H1 (cell line): ENCODE measurements around the gene TIE1. TPM values are rescaled to one million over a fixed set of nuclear protein-coding genes. Genes with fewer than 3 reads are reported as not detected.

Experiments
- ATF2 ChIP-seq: IDR thresholded peaks from 2 replicates; pipeline ENCODE4 v1.6.1; 2012; ENCODE audit warnings: low read length, inconsistent platforms
- CHD2 ChIP-seq: IDR thresholded peaks from 2 replicates; pipeline ENCODE4 v1.6.1; 2012; ENCODE audit warnings: low read length, improper control_type of control experiment
- CTBP2 ChIP-seq: IDR thresholded peaks from 2 replicates; pipeline ENCODE4 v1.7.0; 2011; ENCODE audit warnings: borderline replicate concordance, mild to moderate bottlenecking, moderate library complexity, mixed read lengths, low read length; ENCODE audit not compliant: insufficient read depth, insufficient read length
- KDM4A ChIP-seq: IDR thresholded peaks from one replicate; pipeline ENCODE4 v1.7.1; 2012; ENCODE audit warnings: low read depth, mild to moderate bottlenecking, moderate library complexity, low read length, inconsistent platforms; ENCODE audit not compliant: severe bottlenecking
- PHF8 ChIP-seq: fragments of 200-600 bp; sonication (generic); conservative IDR thresholded peaks from 2 replicates; pipeline ENCODE4 v1.7.1; 2012; ENCODE audit warnings: low read depth, mild to moderate bottlenecking, inconsistent platforms, low read length, moderate library complexity
- RAD21 ChIP-seq, 2 experiments: IDR thresholded peaks in 1 of 2; conservative IDR thresholded peaks in 1 of 2; 2 replicates each; pipeline ENCODE4 v1.6.1; 2011; ENCODE audit warnings: low read depth in 2 of 2, low read length in 2 of 2, improper control_type of control experiment in 1 of 2, inconsistent platforms in 1 of 2, mild to moderate bottlenecking in 1 of 2, moderate library complexity in 1 of 2
- SIN3A ChIP-seq, 2 experiments: IDR thresholded peaks in 1 of 2; conservative IDR thresholded peaks in 1 of 2; 2 replicates each; pipeline ENCODE4 v1.6.1; 2011 to 2012; ENCODE audit warnings: low read length in 2 of 2, improper control_type of control experiment in 1 of 2, low read depth in 1 of 2, mild to moderate bottlenecking in 1 of 2
- SIRT6 ChIP-seq: IDR thresholded peaks from one replicate; pipeline ENCODE4 v1.7.1; 2012; ENCODE audit warnings: low read length, inconsistent platforms
- TEAD4 ChIP-seq: IDR thresholded peaks from 2 replicates; pipeline ENCODE4 v1.6.1; 2012; ENCODE audit warnings: low read depth, low read length, inconsistent platforms, mixed read lengths
- polyA plus RNA-seq, 7 experiments: library from polyadenylated mRNA; depleted of rRNA in 3 of 7; stranded (reverse) in 5 of 7; unstranded in 2 of 7; fragments of >200 nt in 5 of 7; fragments of 200-250 nt in 2 of 7; gene quantifications; 1 replicate in 5 of 7; 2 replicates in 1 of 7; 4 replicates in 1 of 7; pipeline versions ENCODE4 v1.2.1 to v1.2.3, GENCODE V29; 2011 to 2013; ENCODE audit warnings: missing spikeins in 2 of 7, mixed read lengths in 2 of 7
- total RNA-seq: library from RNA; stranded (reverse); fragmentation: NEBNext Ultra II Directional; extraction: Animal tissue kit (Norgen Biotek cat#: 25700); gene quantifications from 2 replicates; pipeline ENCODE4 v1.2.1, GENCODE V29; 2021

Gene TIE1
- total and polyA plus RNA-seq, 2 of the 8 experiments (the other 6 are each of a cell fraction or from before 2014, with no cell fraction given), result 0.74 to 2.2 TPM

GRCh38 chr1:43288785-43289706 is 11.7 kb upstream of the TIE1 start (continued):
- TF ChIP-seq CTBP2 (no peak), KDM4A (no peak), SIRT6 (no peak), RAD21 (IDR thresholded peaks at IDR 0.05 in 1 of 2, conservative IDR thresholded peaks at IDR 0.05 in 1 of 2; ENCODE audit: low read depth in 2 of 2, low read length in 2 of 2) (no peak), PHF8 (no peak), TEAD4 (no peak), SIN3A (conservative IDR thresholded peaks at IDR 0.05 in 1 of 2, IDR thresholded peaks at IDR 0.05 in 1 of 2; ENCODE audit: low read depth in 1 of 2, low read length in 2 of 2) (no peak), ATF2 (no peak), CHD2 (no peak)
- TF ChIP-seq, all 59 proteins: peak for 0
